Keratinocyte (primary cell): ENCODE results near the gene UCMA. TPM values are rescaled to one million over a fixed set of nuclear protein-coding genes. Genes with fewer than 3 reads are reported as not detected.

ENCODE experiments used
- DNase-seq: peaks from one replicate; pipeline ENCODE4 v3.0.0-alpha.2; 2011; ENCODE audit warnings: low read depth, missing footprints, low spot score
- FAIRE-seq: peaks from 2 replicates; lab custom pipeline; 2011; peaks lifted over from hg19 to GRCh38; lab: Jason Lieb, UNC
- H2AFZ ChIP-seq: 2 replicates; pipeline ENCODE4 v1.6.0; 2012; ENCODE audit warnings: low read length, control low read depth, inconsistent platforms; ENCODE audit not compliant: control insufficient read depth
- H3K27ac ChIP-seq: 2 replicates; pipeline ENCODE4 v1.5.1; 2011; ENCODE audit warnings: low read length; ENCODE audit not compliant: control insufficient read depth, insufficient read depth
- H3K27me3 ChIP-seq: 3 replicates; pipeline ENCODE4 v1.6.0; 2011; ENCODE audit warnings: low read length; ENCODE audit not compliant: control insufficient read depth, insufficient read depth; ENCODE audit errors: extremely low read depth
- H3K36me3 ChIP-seq, 2 experiments: 2 replicates in 1 of 2; 3 replicates in 1 of 2; pipeline ENCODE4 v1.5.1; 2011; ENCODE audit warnings: low read length in 2 of 2, mild to moderate bottlenecking in 1 of 2; ENCODE audit not compliant: control insufficient read depth in 2 of 2, insufficient read depth in 2 of 2; ENCODE audit errors: extremely low read depth in 1 of 2
- H3K4me1 ChIP-seq: 3 replicates; pipeline ENCODE4 v1.5.1; 2011; ENCODE audit warnings: low read length; ENCODE audit not compliant: control insufficient read depth, insufficient read depth; ENCODE audit errors: extremely low read depth
- H3K4me2 ChIP-seq: 3 replicates; pipeline ENCODE4 v1.6.0; 2011; ENCODE audit warnings: low read depth, low read length; ENCODE audit not compliant: control insufficient read depth, insufficient read depth; ENCODE audit errors: extremely low read depth
- H3K4me3 ChIP-seq, 3 experiments: fragments of 200-600 bp in 1 of 3; sonication (generic) in 1 of 3; 2 replicates in 2 of 3; 3 replicates in 1 of 3; pipeline ENCODE4 v1.5.1; 2011 to 2016; ENCODE audit warnings: low read length in 3 of 3, mild to moderate bottlenecking in 3 of 3, control low read depth in 2 of 3, inconsistent platforms in 1 of 3, low read depth in 1 of 3, mixed read lengths in 1 of 3, mixed run types in 1 of 3, moderate library complexity in 1 of 3; ENCODE audit not compliant: control insufficient read depth in 2 of 3, insufficient read depth in 2 of 3; ENCODE audit errors: extremely low read depth in 1 of 3
- H3K79me2 ChIP-seq: 2 replicates; pipeline ENCODE4 v1.6.0; 2012; ENCODE audit warnings: low read length; ENCODE audit not compliant: control insufficient read depth, insufficient read depth
- H3K9ac ChIP-seq: 3 replicates; pipeline ENCODE4 v1.6.0; 2011; ENCODE audit warnings: low read length; ENCODE audit not compliant: control insufficient read depth, insufficient read depth; ENCODE audit errors: extremely low read depth
- H3K9me1 ChIP-seq: 3 replicates; pipeline ENCODE4 v1.6.0; 2011; ENCODE audit warnings: low read length; ENCODE audit not compliant: control insufficient read depth, insufficient read depth; ENCODE audit errors: extremely low read depth
- H3K9me3 ChIP-seq: 2 replicates; pipeline ENCODE4 v1.5.1; 2012; ENCODE audit warnings: low read depth, low read length; ENCODE audit not compliant: control insufficient read depth
- H4K20me1 ChIP-seq: 3 replicates; pipeline ENCODE4 v1.6.0; 2011; ENCODE audit warnings: low read length; ENCODE audit not compliant: control insufficient read depth, insufficient read depth; ENCODE audit errors: extremely low read depth
- CTCF ChIP-seq, 3 experiments: IDR thresholded peaks in 1 of 3; conservative IDR thresholded peaks in 1 of 3; optimal IDR thresholded peaks in 1 of 3; 2 replicates in 2 of 3; 3 replicates in 1 of 3; pipeline versions ENCODE3 to v1.5.1; 2011; ENCODE audit warnings: low read length in 3 of 3, mild to moderate bottlenecking in 3 of 3, moderate library complexity in 2 of 3, control low read depth in 1 of 3, inconsistent platforms in 1 of 3; ENCODE audit not compliant: insufficient read depth in 2 of 3; ENCODE audit errors: extremely low read depth in 1 of 3
- EZH2 ChIP-seq: IDR thresholded peaks from one replicate; pipeline ENCODE4 v1.6.1; 2012; ENCODE audit warnings: inconsistent platforms, mild to moderate bottlenecking, low read length, moderate library complexity
- dilution Hi-C: fragments of 300-500 bp; cut with MboI; formaldehyde crosslinking; loops from one replicate; pipeline ENCODE4 v1.7.0; 2020; ENCODE audit warnings: low sequenced_read_pairs; ENCODE audit not compliant: extremely low pct_ligation_motif_present
- polyA plus RNA-seq, 5 experiments: library from polyadenylated mRNA; depleted of rRNA in 3 of 5; stranded (reverse) in 3 of 5; stranded (forward) in 1 of 5; unstranded in 1 of 5; fragments of >200 nt; gene quantifications; 1 replicate in 1 of 5; 2 replicates in 3 of 5; 3 replicates in 1 of 5; pipeline versions ENCODE4 v1.2.1 to v1.2.3, GENCODE V29; 2011 to 2012; ENCODE audit warnings: missing spikeins in 2 of 5, low read depth in 1 of 5, low replicate concordance in 1 of 5

UCMA gene
- polyA plus RNA-seq, 1 donor (not counting 4 experiments of a cell fraction or from before 2014, with no cell fraction given) = not detected

- no peaks in the 10 kb centered on the region for H3K79me2 ChIP-seq
- TF ChIP-seq CTCF (optimal IDR thresholded peaks at IDR 0.05 in 1 of 3, IDR thresholded peaks at IDR 0.05 in 1 of 3, conservative IDR thresholded peaks at IDR 0.05 in 1 of 3; ENCODE audit: extremely low read depth in 1 of 3, insufficient read depth in 2 of 3, low read length in 3 of 3) (no peak), EZH2 (no peak)
- H2AFZ ChIP-seq = no peak overlapping the region
- no peak overlapping the region for H3K4me2 ChIP-seq
- no peaks in the 10 kb centered on the region for H3K9me1 ChIP-seq
- no peaks in the 10 kb centered on the region for H3K27me3 ChIP-seq
- no peaks in the 10 kb centered on the region for H3K36me3 ChIP-seq
- H3K9me3 ChIP-seq = no peaks in the 10 kb centered on the region
- FAIRE-seq (no peak), DNase-seq (no peak)
- H3K27ac ChIP-seq = no peak overlapping the region
- no peaks in the 10 kb centered on the region for H4K20me1 ChIP-seq
- no peaks in the 10 kb centered on the region for H3K4me1 ChIP-seq
- dilution Hi-C loops = no loop called here
- no peak overlapping the region for H3K9ac ChIP-seq
- no peak overlapping the region for H3K4me3 ChIP-seq
Observed at GRCh38 chr10:13268841-13269240, 34.7 kb upstream of the UCMA start.

GRCh38 chr10:13268310-13268709 is 34.1 kb upstream of the UCMA start:
- no peak for DNase-seq
- Histone ChIP-seq H3K4me2 (no peak overlapping the region), H3K9ac (no peak overlapping the region), H3K79me2 (no peaks in the 10 kb centered on the region), H3K36me3 (no peaks in the 10 kb centered on the region), H3K4me3 (no peak overlapping the region), H2AFZ (no peak overlapping the region), H3K9me1 (no peaks in the 10 kb centered on the region), H4K20me1 (no peaks in the 10 kb centered on the region), H3K27ac (no peak overlapping the region), H3K4me1 (no peaks in the 10 kb centered on the region), H3K27me3 (no peaks in the 10 kb centered on the region), H3K9me3 (no peaks in the 10 kb centered on the region)
- FAIRE-seq = no peak
- dilution Hi-C loops = no loop called here
- TF ChIP-seq EZH2 = no peak
- no peak for TF ChIP-seq CTCF (optimal IDR thresholded peaks at IDR 0.05 in 1 of 3, IDR thresholded peaks at IDR 0.05 in 1 of 3, conservative IDR thresholded peaks at IDR 0.05 in 1 of 3; ENCODE audit: extremely low read depth in 1 of 3, insufficient read depth in 2 of 3, low read length in 3 of 3)
